IMR-90 (cell line): ENCODE measurements around the gene TEK. TPM values are rescaled to one million over a fixed set of nuclear protein-coding genes. Genes with fewer than 3 reads are reported as not detected.

Experiments used
- ATAC-seq: fragments of 200-7000 bp; cut with Tn5 transposase; 2 replicates; pipeline ENCODE4 v1.9.1; 2020; ENCODE audit warnings: low read depth, mild to moderate bottlenecking, moderate library complexity
- BruUV-seq: library from RNA; stranded (reverse); fragments of 400-500 nt; replicated peaks from 2 replicates; lab custom pipeline; 2021; lab: Mats Ljungman, UMichigan
- CTCF ChIA-PET: fragments of 300-600 bp; formaldehyde crosslinking; extraction: SDS; loops from one replicate; lab custom pipeline; 2021; ENCODE audit warnings: antibody characterized with exemption; lab: Yijun Ruan, JAX
- POLR2A ChIA-PET: fragments of 300-600 bp; sonication (Branson Sonifier 250); formaldehyde crosslinking; loops from one replicate; lab custom pipeline; 2022; ENCODE audit warnings: antibody characterized with exemption; ENCODE audit not compliant: unreplicated experiment; lab: Charles Lee
- DNase-seq: peaks from one replicate; pipeline ENCODE4 v3.0.0; 2013
- H2AFZ ChIP-seq: replicated peaks from 2 replicates; pipeline ENCODE3; 2013; ENCODE audit warnings: low read length, mild to moderate bottlenecking; ENCODE audit not compliant: poor library complexity
- H2AK5ac ChIP-seq: 2 replicates; pipeline ENCODE4 v1.6.1; 2013; ENCODE audit warnings: low read depth, low read length, inconsistent platforms
- H2AK9ac ChIP-seq: replicated peaks from 2 replicates; pipeline ENCODE3; 2013; ENCODE audit warnings: mild to moderate bottlenecking, low read depth, low read length, moderate library complexity; ENCODE audit not compliant: poor library complexity
- H2BK120ac ChIP-seq: 2 replicates; pipeline ENCODE4 v1.6.1; 2013; ENCODE audit warnings: low read depth, low read length, inconsistent platforms
- H2BK15ac ChIP-seq: 3 replicates; pipeline ENCODE4 v1.6.1; 2013; ENCODE audit warnings: low read depth, low read length, inconsistent platforms
- H2BK20ac ChIP-seq: 2 replicates; pipeline ENCODE4 v1.6.1; 2013; ENCODE audit warnings: low read depth, mild to moderate bottlenecking, inconsistent platforms, low read length, moderate library complexity
- H2BK5ac ChIP-seq: 2 replicates; pipeline ENCODE4 v1.6.1; 2013; ENCODE audit warnings: mild to moderate bottlenecking, low read depth, low read length, inconsistent platforms; ENCODE audit not compliant: poor library complexity, severe bottlenecking
- H3K14ac ChIP-seq: replicated peaks from 2 replicates; pipeline ENCODE4 v1.6.1; 2013; ENCODE audit warnings: low read depth, low read length, inconsistent platforms
- H3K18ac ChIP-seq: 2 replicates; pipeline ENCODE4 v1.6.1; 2013; ENCODE audit warnings: low read depth, low read length, control low read depth
- H3K23ac ChIP-seq: 2 replicates; pipeline ENCODE4 v1.6.1; 2013; ENCODE audit warnings: low read depth, low read length, inconsistent platforms
- H3K27ac ChIP-seq: 2 replicates; pipeline ENCODE4 v1.5.1; 2013; ENCODE audit warnings: mild to moderate bottlenecking, control low read depth, low read length; ENCODE audit not compliant: insufficient read depth
- H3K27me3 ChIP-seq: 2 replicates; pipeline ENCODE4 v1.6.1; 2013; ENCODE audit warnings: low read length; ENCODE audit not compliant: control insufficient read depth, insufficient read depth
- H3K36me3 ChIP-seq: 2 replicates; pipeline ENCODE4 v1.6.1; 2013; ENCODE audit warnings: low read length, mixed read lengths; ENCODE audit not compliant: control insufficient read depth, insufficient read depth
- H3K4ac ChIP-seq: 2 replicates; pipeline ENCODE4 v1.6.1; 2013; ENCODE audit warnings: low read depth, low read length, inconsistent platforms
- H3K4me1 ChIP-seq: 2 replicates; pipeline ENCODE4 v1.6.1; 2013; ENCODE audit warnings: low read length, mixed read lengths; ENCODE audit not compliant: control insufficient read depth, insufficient read depth
- H3K4me2 ChIP-seq: 2 replicates; pipeline ENCODE4 v1.6.1; 2013; ENCODE audit warnings: low read depth, mild to moderate bottlenecking, control low read depth, low read length, moderate library complexity
- H3K4me3 ChIP-seq: 2 replicates; pipeline ENCODE4 v1.5.1; 2013; ENCODE audit warnings: low read depth, mild to moderate bottlenecking, control low read depth, low read length, moderate library complexity; ENCODE audit not compliant: insufficient read depth
- H3K56ac ChIP-seq: 2 replicates; pipeline ENCODE4 v1.6.1; 2013; ENCODE audit warnings: low read length, inconsistent platforms; ENCODE audit not compliant: insufficient read depth; ENCODE audit errors: extremely low read depth
- H3K79me1 ChIP-seq, 2 experiments: 2 replicates each; pipeline ENCODE4 v1.6.1; 2013; ENCODE audit warnings: low read length in 2 of 2, inconsistent platforms in 1 of 2, low read depth in 1 of 2
- H3K9ac ChIP-seq: 2 replicates; pipeline ENCODE4 v1.6.1; 2013; ENCODE audit warnings: low read depth, low read length, control low read depth
- H3K9me1 ChIP-seq: 2 replicates; pipeline ENCODE4 v1.6.1; 2013; ENCODE audit warnings: low read length, inconsistent platforms; ENCODE audit not compliant: insufficient read depth
- H3K9me3 ChIP-seq: 2 replicates; pipeline ENCODE4 v1.6.1; 2013; ENCODE audit warnings: low read length; ENCODE audit not compliant: control insufficient read depth, insufficient read depth
- H4K20me1 ChIP-seq: 2 replicates; pipeline ENCODE4 v1.6.1; 2013; ENCODE audit warnings: low read length, inconsistent platforms; ENCODE audit not compliant: insufficient read depth
- H4K5ac ChIP-seq: 2 replicates; pipeline ENCODE4 v1.6.1; 2013; ENCODE audit warnings: mild to moderate bottlenecking, low read depth, low read length, control low read depth
- H4K8ac ChIP-seq, 2 experiments: 2 replicates each; pipeline ENCODE4 v1.6.1; 2013; ENCODE audit warnings: low read depth in 2 of 2, low read length in 2 of 2, control low read depth in 1 of 2, inconsistent platforms in 1 of 2
- H4K91ac ChIP-seq: 2 replicates; pipeline ENCODE4 v1.6.1; 2013; ENCODE audit warnings: low read depth, low read length, inconsistent platforms; ENCODE audit not compliant: insufficient read depth
- BHLHE40 ChIP-seq: fragments of 150-350 bp; IDR thresholded peaks from 2 replicates; pipeline ENCODE4 v1.6.1; 2016; ENCODE audit warnings: mild to moderate bottlenecking, low read depth, low read length
- CHD1 ChIP-seq: IDR thresholded peaks from 2 replicates; pipeline ENCODE4 v1.6.1; 2012; ENCODE audit warnings: low read depth, low read length, improper control_type of control experiment
- MAZ ChIP-seq: IDR thresholded peaks from 2 replicates; pipeline ENCODE4 v1.6.1; 2012; ENCODE audit warnings: low read depth, mild to moderate bottlenecking, low read length, improper control_type of control experiment, moderate library complexity, borderline replicate concordance
- NFE2L2 ChIP-seq: fragments of 150-350 bp; IDR thresholded peaks from 2 replicates; pipeline ENCODE4 v1.6.1; 2016; ENCODE audit warnings: low read depth, mild to moderate bottlenecking, low read length
- POLR2A ChIP-seq: IDR thresholded peaks from 2 replicates; pipeline ENCODE4 v1.6.1; 2012; ENCODE audit warnings: mild to moderate bottlenecking, low read depth, low read length
- SMC3 ChIP-seq: fragments of 150-350 bp; IDR thresholded peaks from 2 replicates; pipeline ENCODE4 v1.6.1; 2016; ENCODE audit warnings: low read depth, mild to moderate bottlenecking, antibody characterized with exemption, low read length, moderate library complexity
- WGBS, 2 experiments: methylation state at CpG; one replicate each; pipeline versions ENCODE4 v1.1.5 to v1.1.7; 2013; ENCODE audit warnings: missing lambda C conversion rate in 2 of 2; ENCODE audit not compliant: insufficient read length in 1 of 2; ENCODE audit errors: extremely low coverage in 2 of 2; 5-methylcytosine and 5-hydroxymethylcytosine counted together
- dilution Hi-C: fragments of 300-500 bp; cut with HindIII; formaldehyde crosslinking; loops from one replicate; pipeline ENCODE4 v1.14.3; 2018; ENCODE audit warnings: low sequenced_read_pairs; ENCODE audit not compliant: unreplicated experiment
- in situ Hi-C: fragments of 300-500 bp; cut with MboI; formaldehyde crosslinking; loops from 3 replicates; pipeline ENCODE4 v1.14.3; 2019; ENCODE audit warnings: low sequenced_read_pairs, inconsistent platforms, mixed read lengths
- intact Hi-C: fragments of 100-400 bp; cut with micrococcal nuclease; formaldehyde crosslinking; loops from 2 replicates; pipeline ENCODE4 v1.10.0; 2022
- polyA plus RNA-seq, 3 experiments: library from polyadenylated mRNA; depleted of rRNA; stranded (reverse); fragments of >200 nt; gene quantifications; 2 replicates each; pipeline ENCODE4 v1.2.3, GENCODE V29; 2012; ENCODE audit warnings: low replicate concordance in 1 of 3
- total RNA-seq: library from RNA; depleted of rRNA; stranded (reverse); fragments of >200 nt; gene quantifications from 2 replicates; pipeline ENCODE4 v1.2.3, GENCODE V29; 2012

The TEK gene
- total and polyA plus RNA-seq, 2 of the 4 experiments (the other 2 are of a cell fraction): 6.3 to 11.7 TPM

DNA sequence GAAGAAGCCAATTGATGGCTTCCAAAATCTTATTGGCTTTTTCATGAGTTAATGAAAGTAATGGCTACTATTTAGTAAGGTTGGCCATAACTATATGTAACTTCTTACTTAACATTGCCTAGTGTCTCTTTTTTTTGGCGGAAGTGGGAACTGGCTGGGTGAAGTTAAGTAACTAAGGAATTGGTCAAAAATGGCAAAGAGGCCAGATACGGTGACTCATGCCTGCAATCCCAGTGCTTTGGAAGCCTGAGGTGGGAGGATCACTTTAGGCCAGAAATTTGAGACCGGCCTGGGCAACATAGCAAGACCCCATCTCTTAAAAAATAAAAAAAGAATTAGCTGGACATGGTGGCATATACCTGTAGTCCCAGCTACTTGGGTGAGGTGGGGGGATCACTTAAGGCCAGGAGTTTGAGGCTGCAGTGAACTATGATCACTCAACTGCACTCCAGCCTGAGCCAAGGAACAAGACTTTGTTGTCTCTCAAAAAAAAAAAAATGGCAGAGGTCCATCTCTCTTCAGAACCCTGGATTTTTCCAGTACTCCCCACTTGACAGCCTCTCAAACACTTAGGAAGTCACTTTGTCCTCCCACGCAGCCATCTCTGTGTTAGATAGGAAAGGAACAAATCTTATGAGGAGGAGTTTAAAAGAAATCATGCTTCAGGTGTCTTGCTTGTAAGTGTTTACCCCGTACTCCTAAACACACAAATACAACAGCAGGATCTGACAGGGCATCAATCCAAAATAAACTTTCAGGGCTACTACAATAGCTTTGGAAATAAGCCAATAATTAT lies 75.7 kb downstream of the TEK start:
- H4K20me1 ChIP-seq: no peaks in the 10 kb centered on the region
- CTCF ChIA-PET: no interaction called here
- H4K5ac ChIP-seq: 0 out of 2 replicates have a peak overlapping the region, but pooled peaks have one; percentile 14
- H3K23ac ChIP-seq: no peak overlapping the region
- dilution Hi-C loops: no loop called here
- no peak overlapping the region for H2BK120ac ChIP-seq
- H3K9me1 ChIP-seq: peaks cover 8% of the 10 kb centered on the region
- H4K91ac ChIP-seq: no peak overlapping the region
- H3K18ac ChIP-seq: no peak overlapping the region
- no peaks in the 10 kb centered on the region for H3K27me3 ChIP-seq
- H2AFZ ChIP-seq: no peak overlapping the region
- H3K4me2 ChIP-seq: no peak overlapping the region
- POLR2A ChIA-PET: no interaction called here
- no CpG with 5 or more reads among the region's 5 CpGs for WGBS, 2 experiments
- BruUV-seq: no TSS peak
- no peak overlapping the region for H2AK5ac ChIP-seq
- TF ChIP-seq POLR2A (no peak), NFE2L2 (no peak), MAZ (no peak), CHD1 (no peak), BHLHE40 (no peak), SMC3 (no peak)
- H3K9ac ChIP-seq: no peak overlapping the region
- H2BK5ac ChIP-seq: no peak overlapping the region
- H3K4me3 ChIP-seq: no peak overlapping the region
- peaks cover 3 to 10% of the 10 kb centered on the region in 2 experiments; a peak in 2 of 4 replicates for H3K79me1 ChIP-seq
- no peak overlapping the region for H2AK9ac ChIP-seq
- H3K14ac ChIP-seq: no peak overlapping the region
- no peak overlapping the region for H2BK20ac ChIP-seq
- in situ Hi-C loops: no loop called here
- H2BK15ac ChIP-seq: peak overlapping the region; percentile 31; the same call in 2 of the 3 replicates
- no peak overlapping the region for H3K4ac ChIP-seq
- H3K9me3 ChIP-seq: no peaks in the 10 kb centered on the region; the same call in 1 of the 2 replicates
- DNase-seq (no peak), ATAC-seq (no peak)
- no peak overlapping the region for H3K27ac ChIP-seq
- no peak overlapping the region for H4K8ac ChIP-seq
- intact Hi-C loops: loop anchor here (5.0 to 10.0 kb wide), 2 partner anchors 57 to 240 kb away; partner anchors contain the start of gene PLAA
- H3K4me1 ChIP-seq: peaks cover 19% of the 10 kb centered on the region
- H3K56ac ChIP-seq: no peak overlapping the region
- peaks cover 16% of the 10 kb centered on the region for H3K36me3 ChIP-seq
